ENCODE measurements around the gene RNASE11.
"Not testable (repeated sequence)": the region's sequence is repeated elsewhere in the genome, so short reads cannot be mapped to it uniquely, and the experiment has no call there.

The RNASE11 gene

DNA sequence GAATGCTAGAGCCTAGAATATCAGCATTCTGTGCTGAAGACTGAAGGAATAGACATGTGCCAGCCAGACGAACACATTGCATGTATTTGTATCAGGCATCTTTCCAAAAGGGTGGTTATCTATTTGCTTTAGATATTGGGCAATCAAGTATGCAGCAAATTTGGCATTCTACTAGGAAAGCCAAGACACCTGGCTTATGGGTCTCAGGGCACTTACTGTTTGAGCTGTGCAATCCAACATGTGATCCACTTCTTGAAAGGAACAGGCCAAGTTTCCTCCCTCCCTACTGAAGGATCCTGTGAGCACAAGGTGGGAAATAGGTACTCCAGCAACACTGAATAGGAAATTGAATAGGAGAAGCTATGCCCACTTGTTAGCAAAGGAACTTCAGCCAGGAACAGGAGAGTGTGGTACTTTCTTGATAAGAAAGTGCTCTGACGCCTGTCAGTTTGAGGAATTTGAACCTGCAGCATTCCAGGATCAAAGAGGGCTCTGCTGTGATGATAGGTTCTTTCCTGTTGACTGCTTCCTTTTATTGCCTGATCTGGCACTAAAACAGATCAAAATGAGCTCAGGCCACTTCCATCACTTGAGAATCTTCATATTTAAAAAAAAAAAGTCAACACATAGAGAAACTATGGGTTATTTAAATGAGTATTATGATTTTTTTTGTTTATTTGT is 33.1 kb upstream of the RNASE11 start:
- no peak overlapping the region for H3K27ac Mint-ChIP-seq
- peaks cover 1% of the 10 kb centered on the region for H3K9me3 Mint-ChIP-seq
- no peak overlapping the region for H3K4me3 Mint-ChIP-seq
- no peaks in the 10 kb centered on the region for H3K36me3 Mint-ChIP-seq
- H3K27me3 Mint-ChIP-seq: peaks cover 20% of the 10 kb centered on the region
- H3K4me1 Mint-ChIP-seq: peaks cover 33% of the 10 kb centered on the region
- no peak for DNase-seq (ENCODE audit: low spot score in 2 of 2)
- no peak for ATAC-seq (ENCODE audit: low read depth)

DNA sequence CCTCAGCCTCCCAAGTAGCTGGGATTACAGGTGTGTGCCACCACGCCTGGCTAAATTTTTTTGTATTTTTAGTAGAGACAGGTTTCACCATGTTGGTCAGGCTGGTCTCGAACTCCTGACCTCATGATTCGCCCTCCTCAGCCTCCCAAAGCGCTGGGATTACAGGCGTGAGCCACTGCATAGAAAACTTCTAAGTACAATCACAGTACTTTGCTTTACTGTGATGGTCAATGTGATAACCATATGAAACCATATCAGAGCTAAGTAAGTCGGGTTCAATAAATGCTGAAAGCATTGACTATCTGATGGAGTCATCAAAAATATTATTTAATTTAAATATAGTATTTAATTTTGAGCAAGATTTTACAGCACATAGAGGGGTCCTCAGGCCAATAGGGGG is 31.9 kb upstream of the RNASE11 start:
- not testable (repeated sequence) for H3K36me3 Mint-ChIP-seq; ATAC-seq (ENCODE audit: low read depth); H3K4me3 Mint-ChIP-seq; H3K9me3 Mint-ChIP-seq; H3K27ac Mint-ChIP-seq; DNase-seq (ENCODE audit: low spot score in 2 of 2)
- Mint-ChIP-seq H3K4me1 (peaks cover 33% of the 10 kb centered on the region), H3K27me3 (peaks cover 16% of the 10 kb centered on the region)

DNA sequence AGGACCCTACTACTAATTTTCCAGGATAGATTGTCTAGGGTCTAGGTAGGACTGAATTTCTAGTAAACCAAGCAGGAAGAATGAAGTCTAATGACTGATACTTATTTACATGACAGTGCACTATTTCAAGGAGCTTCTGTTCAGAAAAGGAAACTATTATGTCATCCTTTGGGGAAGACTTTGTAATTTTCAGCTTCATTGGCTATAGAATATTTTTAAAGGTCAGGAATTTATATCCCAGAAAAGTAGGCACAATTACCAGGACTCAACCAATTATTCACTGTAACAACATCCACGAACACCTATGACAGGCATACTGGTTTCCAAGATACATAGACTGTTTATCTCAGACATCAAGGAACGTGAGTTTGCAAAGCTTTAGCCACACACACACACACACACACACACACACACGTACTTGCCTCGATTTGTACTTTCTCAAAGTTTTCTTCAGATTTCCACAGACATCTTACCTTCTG is 30.5 kb upstream of the RNASE11 start:
- ATAC-seq (ENCODE audit: low read depth) (no peak), DNase-seq (ENCODE audit: low spot score in 2 of 2) (no peak)
- Mint-ChIP-seq H3K4me3 (no peak overlapping the region), H3K27ac (no peak overlapping the region), H3K36me3 (no peaks in the 10 kb centered on the region), H3K27me3 (peaks cover 12% of the 10 kb centered on the region), H3K9me3 (no peaks in the 10 kb centered on the region), H3K4me1 (peaks cover 24% of the 10 kb centered on the region)

DNA sequence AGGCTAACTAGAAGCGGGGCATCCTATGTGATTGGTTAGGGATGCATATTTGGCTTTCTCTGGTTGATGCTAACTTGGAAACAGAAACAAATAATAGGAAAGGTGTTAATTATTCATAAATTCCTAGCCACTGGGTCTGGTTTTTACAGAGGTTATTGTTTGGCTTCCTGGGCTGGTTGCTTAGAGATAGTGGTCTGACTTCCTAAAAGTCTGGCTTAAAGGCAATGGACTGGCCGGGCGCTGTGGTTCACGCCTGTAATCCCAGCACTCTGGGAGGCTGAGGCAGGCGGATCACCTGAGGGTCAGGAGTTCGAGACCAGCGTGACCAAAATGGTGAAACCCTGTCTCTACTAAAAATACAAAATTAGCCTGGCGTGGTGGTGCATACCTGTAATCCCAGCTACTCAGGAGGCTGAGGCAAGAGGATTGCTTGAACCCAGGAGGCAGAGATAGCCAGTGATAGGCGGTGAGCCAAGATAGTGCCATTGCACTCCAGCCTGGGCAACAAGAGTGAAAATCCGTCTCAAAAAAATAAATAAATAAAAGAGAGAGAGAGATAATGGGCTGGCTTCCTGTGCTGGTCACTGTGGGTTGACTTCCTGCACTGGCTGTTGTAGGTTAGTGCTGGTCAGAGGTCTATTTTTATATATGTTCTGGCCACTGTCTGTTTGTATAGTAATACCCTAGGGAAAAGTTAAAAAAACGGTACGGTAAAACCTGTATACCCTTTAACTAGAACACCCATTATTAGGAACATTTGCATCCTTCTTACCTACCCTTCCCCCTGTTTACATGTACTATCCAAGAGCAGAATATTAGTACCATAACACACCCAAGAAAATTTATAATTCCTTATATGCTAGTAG is 29.6 kb upstream of the RNASE11 start:
- no peak overlapping the region for H3K27ac Mint-ChIP-seq
- no peak overlapping the region for H3K4me3 Mint-ChIP-seq
- peaks cover 7% of the 10 kb centered on the region for H3K27me3 Mint-ChIP-seq
- ATAC-seq (ENCODE audit: low read depth) (no peak), DNase-seq (ENCODE audit: low spot score in 2 of 2) (no peak)
- H3K9me3 Mint-ChIP-seq: no peaks in the 10 kb centered on the region
- H3K36me3 Mint-ChIP-seq: no peaks in the 10 kb centered on the region
- peaks cover 17% of the 10 kb centered on the region for H3K4me1 Mint-ChIP-seq

DNA sequence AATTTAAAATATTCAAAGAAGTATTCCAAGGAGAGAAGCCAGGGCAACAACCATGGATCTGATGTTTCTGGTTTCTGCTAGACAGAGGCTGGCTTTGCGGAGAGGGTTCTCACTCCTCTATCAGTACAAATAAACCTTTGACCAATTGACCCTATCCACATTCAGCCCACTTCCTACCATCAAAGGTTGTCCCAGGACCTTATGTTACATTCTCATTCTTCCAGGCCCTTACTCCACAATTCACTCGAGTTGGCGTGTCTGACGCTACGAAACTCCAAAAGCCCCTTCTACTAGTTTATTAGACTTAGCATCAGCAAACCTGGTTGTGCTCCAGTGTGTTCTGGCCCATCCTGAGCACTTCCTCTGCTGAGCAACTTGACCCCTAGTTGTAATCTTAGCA is 28.2 kb upstream of the RNASE11 start:
- Mint-ChIP-seq H3K27me3 (peaks cover 3% of the 10 kb centered on the region), H3K4me1 (peaks cover 15% of the 10 kb centered on the region), H3K9me3 (no peaks in the 10 kb centered on the region), H3K27ac (no peak overlapping the region), H3K36me3 (no peaks in the 10 kb centered on the region), H3K4me3 (no peak overlapping the region)
- ATAC-seq (ENCODE audit: low read depth): no peak
- no peak for DNase-seq (ENCODE audit: low spot score in 2 of 2)

DNA sequence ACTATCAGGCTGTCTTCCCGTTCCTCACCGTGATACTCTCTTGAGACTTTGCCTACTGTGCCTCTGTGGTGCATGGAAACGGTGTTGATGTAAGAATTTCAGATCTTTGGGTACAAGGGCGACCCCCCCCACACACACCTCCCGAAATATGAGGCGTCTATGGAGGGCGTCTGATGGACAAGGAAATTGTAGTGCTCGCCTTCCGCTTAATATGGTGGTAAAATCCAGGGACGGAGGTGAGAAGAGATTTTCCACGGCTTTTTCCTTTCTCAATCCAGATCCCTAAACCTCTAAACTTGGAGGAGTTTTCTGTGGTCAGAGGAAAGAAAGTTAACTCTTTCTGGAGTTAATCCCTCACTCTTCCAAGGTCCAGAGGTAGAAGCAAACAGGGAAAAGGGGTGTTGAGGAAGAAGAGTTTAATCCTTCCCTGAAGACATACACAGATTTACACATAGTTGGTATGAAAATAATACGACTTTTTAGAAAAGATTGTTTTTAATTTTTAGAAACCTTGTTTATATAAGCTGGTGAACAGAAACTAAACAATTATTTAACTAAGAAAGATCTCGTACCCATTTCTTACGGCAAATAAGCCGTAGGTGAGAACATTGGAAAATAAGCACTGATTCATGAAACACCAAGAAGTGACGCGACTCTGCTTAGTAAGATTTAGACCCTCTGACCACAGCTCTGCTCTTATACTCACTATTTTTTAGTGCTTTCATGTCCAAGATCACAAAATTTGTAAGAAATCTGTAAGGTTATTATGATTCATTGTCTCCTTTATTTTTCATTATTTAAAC is 26.4 kb upstream of the RNASE11 start:
- no peak overlapping the region for H3K27ac Mint-ChIP-seq
- no peaks in the 10 kb centered on the region for H3K9me3 Mint-ChIP-seq
- no peak overlapping the region for H3K4me3 Mint-ChIP-seq
- ATAC-seq (ENCODE audit: low read depth) (no peak), DNase-seq (ENCODE audit: low spot score in 2 of 2) (no peak)
- peaks cover 15% of the 10 kb centered on the region for H3K4me1 Mint-ChIP-seq
- H3K27me3 Mint-ChIP-seq: peaks cover 3% of the 10 kb centered on the region
- no peaks in the 10 kb centered on the region for H3K36me3 Mint-ChIP-seq

DNA sequence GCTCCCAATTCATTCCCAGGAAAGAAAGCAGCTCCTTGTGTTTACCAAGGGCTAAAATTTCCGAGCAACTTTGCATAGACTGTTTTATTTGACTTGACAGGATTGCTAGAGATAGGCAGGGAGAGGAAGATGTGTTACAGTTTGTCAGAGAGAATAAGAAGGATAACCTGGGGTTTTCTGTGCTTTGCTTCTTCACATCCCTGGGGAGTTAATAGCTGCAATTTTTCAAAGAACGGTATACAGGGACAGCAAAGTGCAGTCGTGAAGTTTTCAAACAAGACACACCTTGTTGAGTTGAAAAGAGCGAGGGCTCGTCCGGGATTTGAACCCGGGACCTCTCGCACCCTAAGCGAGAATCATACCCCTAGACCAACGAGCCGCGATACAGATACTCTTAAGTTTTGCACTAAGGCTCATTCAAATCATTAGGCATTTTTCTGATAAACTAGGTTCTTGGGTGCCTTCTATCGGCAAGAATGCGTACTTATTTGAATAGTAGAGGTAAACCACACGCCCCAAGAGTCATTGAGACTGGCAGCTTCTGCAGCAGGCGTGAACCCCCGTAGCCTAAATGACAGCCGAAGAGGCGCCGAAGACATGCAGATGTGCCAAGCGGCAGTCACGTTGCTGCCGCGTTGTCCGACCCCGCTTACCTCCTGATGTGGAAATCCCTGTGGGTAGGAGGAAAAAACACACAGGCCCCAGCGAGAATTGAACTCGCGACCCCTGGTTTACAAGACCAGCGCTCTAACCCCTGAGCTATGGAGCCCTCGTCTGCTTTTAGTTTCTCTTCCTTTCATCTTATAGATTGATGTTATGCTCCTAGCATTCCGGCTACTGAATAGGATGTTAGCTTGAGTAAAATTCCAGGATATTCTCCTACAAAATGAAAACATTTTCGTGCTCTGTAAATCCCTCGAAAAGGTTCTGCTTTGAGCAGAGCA is 25.6 kb upstream of the RNASE11 start:
- Mint-ChIP-seq H3K4me1 (peaks cover 10% of the 10 kb centered on the region), H3K27me3 (peaks cover 1% of the 10 kb centered on the region), H3K4me3 (no peak overlapping the region), H3K36me3 (no peaks in the 10 kb centered on the region), H3K9me3 (no peaks in the 10 kb centered on the region), H3K27ac (no peak overlapping the region)
- peak; percentile 82 to 88 for DNase-seq (ENCODE audit: low spot score in 2 of 2)
- ATAC-seq (ENCODE audit: low read depth): peak; percentile 69

DNA sequence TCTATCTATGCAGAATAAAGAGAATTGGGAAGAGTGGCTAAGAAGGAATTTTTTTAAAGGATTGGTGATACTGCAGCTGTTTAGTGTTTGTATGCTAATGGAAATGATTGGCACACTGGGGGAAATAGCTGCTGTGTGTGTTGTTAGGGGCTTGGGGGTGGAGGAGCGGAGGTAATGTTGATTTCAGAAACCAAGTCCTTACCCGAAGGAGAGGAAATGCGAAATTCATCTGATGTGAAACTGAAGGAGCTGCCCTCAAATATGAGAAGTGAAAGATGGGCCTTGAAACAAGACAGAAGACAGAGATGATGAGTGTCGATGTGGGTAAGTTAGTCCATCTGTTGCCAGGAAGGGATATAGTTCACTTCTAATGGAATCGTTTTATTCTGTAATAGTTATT is 24.6 kb upstream of the RNASE11 start:
- Mint-ChIP-seq H3K9me3 (no peaks in the 10 kb centered on the region), H3K36me3 (no peaks in the 10 kb centered on the region), H3K27me3 (peaks cover 1% of the 10 kb centered on the region), H3K27ac (no peak overlapping the region), H3K4me1 (peaks cover 7% of the 10 kb centered on the region), H3K4me3 (no peak overlapping the region)
- peak; percentile 56 for ATAC-seq (ENCODE audit: low read depth)
- peak in 1 of 2 donors; percentile 57 for DNase-seq (ENCODE audit: low spot score in 2 of 2)

DNA sequence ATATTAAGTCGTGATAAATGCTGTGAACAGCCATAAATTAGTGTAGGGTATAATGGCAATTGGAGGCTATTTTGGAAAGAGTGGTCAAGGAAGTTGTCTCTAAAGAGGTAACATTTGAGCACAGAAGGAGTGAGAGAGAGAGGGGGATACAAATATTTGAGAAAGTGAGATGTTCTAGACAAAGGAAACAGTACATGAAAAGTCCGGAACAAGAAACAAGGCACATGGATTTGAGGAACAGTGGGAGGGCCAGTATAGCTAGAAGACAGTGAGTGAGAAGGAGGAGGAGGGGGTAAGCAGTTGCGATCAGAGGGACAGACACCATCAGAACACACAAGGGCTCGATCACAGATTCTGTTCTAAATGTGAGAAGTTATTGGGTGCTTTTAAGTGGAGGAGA is 23.5 kb upstream of the RNASE11 start:
- no peaks in the 10 kb centered on the region for H3K9me3 Mint-ChIP-seq
- H3K4me1 Mint-ChIP-seq: peaks cover 7% of the 10 kb centered on the region
- no peak overlapping the region for H3K4me3 Mint-ChIP-seq
- no peaks in the 10 kb centered on the region for H3K36me3 Mint-ChIP-seq
- DNase-seq (ENCODE audit: low spot score in 2 of 2) (no peak), ATAC-seq (ENCODE audit: low read depth) (no peak)
- H3K27me3 Mint-ChIP-seq: peaks cover 1% of the 10 kb centered on the region
- no peak overlapping the region for H3K27ac Mint-ChIP-seq

DNA sequence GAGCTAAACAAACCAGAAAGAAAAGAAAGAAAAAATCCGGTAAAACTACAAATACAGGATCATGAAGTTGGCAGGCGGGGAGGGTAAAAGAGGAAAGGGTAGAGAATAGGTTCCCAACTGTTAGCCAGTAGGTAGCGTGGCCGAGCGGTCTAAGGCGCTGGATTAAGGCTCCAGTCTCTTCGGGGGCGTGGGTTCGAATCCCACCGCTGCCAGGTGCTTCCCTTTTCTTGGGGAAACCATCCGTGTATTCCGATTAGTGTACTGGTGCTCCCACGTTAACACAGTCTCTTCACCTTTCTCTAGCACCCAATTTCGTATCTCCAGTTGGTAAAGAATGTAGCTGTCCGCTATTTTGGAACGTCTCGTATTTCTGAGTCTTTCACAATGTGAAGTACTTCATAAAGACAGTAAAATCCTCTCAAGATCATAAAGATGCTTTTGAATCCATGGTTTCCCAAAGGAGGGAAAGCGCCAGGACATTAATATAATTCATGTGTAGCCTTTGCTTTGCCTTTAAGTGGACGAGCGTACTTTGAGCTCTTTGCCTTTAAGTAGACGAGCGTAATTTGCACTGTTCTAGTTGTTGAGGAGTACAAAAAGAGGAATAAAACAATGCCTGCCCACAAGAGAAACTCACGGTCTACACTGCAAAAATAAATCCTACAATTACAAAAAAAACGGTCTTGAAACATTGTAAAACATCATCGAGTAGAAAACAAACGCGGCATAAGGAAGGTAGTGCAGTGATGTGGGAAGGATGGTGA is 22.4 kb upstream of the RNASE11 start:
- ATAC-seq (ENCODE audit: low read depth) (peak; percentile 6), DNase-seq (ENCODE audit: low spot score in 2 of 2) (peak; percentile 66 to 70)
- Mint-ChIP-seq H3K36me3 (no peaks in the 10 kb centered on the region), H3K4me3 (no peak overlapping the region), H3K9me3 (no peaks in the 10 kb centered on the region), H3K27ac (no peak overlapping the region), H3K27me3 (no peaks in the 10 kb centered on the region), H3K4me1 (peaks cover 4% of the 10 kb centered on the region)

DNA sequence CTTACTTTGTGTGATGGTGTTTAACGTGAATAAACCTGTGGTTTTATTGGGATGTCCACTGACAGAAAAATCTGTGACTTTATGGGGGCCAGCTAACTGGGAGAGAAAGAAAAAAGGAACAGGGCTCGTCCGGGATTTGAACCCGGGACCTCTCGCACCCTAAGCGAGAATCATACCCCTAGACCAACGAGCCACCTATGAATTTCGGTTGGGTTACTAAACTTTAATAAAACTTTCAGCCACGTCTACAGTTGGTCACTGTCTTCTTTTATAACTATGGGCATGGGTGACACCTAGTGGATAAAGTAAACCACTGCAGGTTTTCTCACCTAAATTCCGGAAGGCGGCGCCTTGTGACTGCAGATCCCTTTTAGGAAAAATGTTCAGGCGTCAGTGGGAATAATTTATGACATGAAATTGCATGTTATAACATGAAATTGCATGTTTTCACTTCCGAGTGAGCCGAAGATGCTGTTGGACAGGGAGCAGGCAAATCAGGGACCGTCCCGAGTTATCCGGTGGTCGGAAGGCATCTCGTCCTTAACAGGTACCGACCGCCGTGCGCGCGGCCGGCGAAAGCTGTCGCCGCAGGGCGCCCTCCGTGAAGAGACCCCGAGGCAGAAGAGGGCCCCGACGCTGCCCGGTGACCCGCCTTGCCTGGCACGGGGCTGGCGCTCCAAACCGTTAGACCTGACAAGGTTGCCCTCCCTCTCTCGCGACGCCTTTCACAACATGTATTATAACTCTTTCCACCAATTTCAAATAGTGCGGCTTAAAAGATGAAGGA is 21.6 kb upstream of the RNASE11 start:
- Mint-ChIP-seq H3K4me3 (no peak overlapping the region), H3K36me3 (no peaks in the 10 kb centered on the region), H3K9me3 (no peaks in the 10 kb centered on the region), H3K4me1 (peaks cover 4% of the 10 kb centered on the region), H3K27ac (no peak overlapping the region), H3K27me3 (no peaks in the 10 kb centered on the region)
- ATAC-seq (ENCODE audit: low read depth) (peak; percentile 11), DNase-seq (ENCODE audit: low spot score in 2 of 2) (peak; percentile 67 to 81)
